Peyer's patch (tissue), 4 donors: ENCODE measurements around the gene FSIP1.

Experiments
- POLR2A ChIP-seq, 2 donors: fragments of 450-650 bp; IDR thresholded peaks; one replicate each; pipeline ENCODE4 v1.5.1; 2017; ENCODE audit warnings: antibody characterized with exemption in 2 of 2, mild to moderate bottlenecking in 2 of 2, moderate library complexity in 2 of 2
- TF ChIP-seq, protein P1 (sequence below), 6 experiments: fragments of 450-650 bp in 4 of 6; fragments of 200-600 bp in 2 of 6; sonication (generic) in 1 of 6; IDR thresholded peaks; one replicate each; pipeline ENCODE4 v1.5.1; 2017 to 2019; ENCODE audit warnings: antibody characterized with exemption in 6 of 6, mild to moderate bottlenecking in 3 of 6, moderate library complexity in 1 of 6

DNA sequence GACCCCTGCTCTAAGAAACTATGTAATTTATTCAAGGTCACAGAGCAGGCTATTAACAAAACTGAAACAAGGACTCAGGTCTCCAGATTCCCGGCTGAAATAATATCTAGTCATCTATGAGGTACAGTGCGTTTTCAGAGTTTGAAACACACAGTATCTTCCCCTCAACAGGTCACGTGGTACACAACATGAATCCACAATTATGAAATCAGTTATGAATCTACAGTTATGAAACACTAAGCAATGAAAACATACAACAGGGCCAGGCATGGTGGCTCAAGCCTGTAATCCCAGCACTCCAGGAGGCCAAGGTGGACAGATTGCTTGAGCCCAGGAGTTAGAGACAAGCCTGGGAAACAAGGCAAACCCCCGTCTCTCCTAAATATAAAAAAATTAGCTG is 72.7 kb downstream of the FSIP1 start:
- TF ChIP-seq, protein P1, sequence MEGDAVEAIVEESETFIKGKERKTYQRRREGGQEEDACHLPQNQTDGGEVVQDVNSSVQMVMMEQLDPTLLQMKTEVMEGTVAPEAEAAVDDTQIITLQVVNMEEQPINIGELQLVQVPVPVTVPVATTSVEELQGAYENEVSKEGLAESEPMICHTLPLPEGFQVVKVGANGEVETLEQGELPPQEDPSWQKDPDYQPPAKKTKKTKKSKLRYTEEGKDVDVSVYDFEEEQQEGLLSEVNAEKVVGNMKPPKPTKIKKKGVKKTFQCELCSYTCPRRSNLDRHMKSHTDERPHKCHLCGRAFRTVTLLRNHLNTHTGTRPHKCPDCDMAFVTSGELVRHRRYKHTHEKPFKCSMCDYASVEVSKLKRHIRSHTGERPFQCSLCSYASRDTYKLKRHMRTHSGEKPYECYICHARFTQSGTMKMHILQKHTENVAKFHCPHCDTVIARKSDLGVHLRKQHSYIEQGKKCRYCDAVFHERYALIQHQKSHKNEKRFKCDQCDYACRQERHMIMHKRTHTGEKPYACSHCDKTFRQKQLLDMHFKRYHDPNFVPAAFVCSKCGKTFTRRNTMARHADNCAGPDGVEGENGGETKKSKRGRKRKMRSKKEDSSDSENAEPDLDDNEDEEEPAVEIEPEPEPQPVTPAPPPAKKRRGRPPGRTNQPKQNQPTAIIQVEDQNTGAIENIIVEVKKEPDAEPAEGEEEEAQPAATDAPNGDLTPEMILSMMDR (IDR thresholded peaks at IDR 0.05), result no peak
- no peak for TF ChIP-seq POLR2A (IDR thresholded peaks at IDR 0.05)
